AG09309 (cell line): ENCODE data around the gene CHTF18.
"Not testable (repeated sequence)": the region's sequence is repeated elsewhere in the genome, so short reads cannot be mapped to it uniquely, and the experiment has no call there.

Experiments used
- DNase-seq: peaks from one replicate; pipeline ENCODE4 v3.0.0-alpha.2; 2010; ENCODE audit warnings: low read depth
- H3K4me3 ChIP-seq: 2 replicates; pipeline ENCODE4 v1.5.1; 2011; ENCODE audit warnings: mild to moderate bottlenecking, low read depth, low read length, moderate library complexity; ENCODE audit not compliant: control insufficient read depth
- TF ChIP-seq, protein P1 (sequence below): IDR thresholded peaks from 2 replicates; pipeline ENCODE4 v1.5.1; 2011; ENCODE audit warnings: mild to moderate bottlenecking, low read depth, low read length, inconsistent platforms; ENCODE audit not compliant: insufficient read depth, control insufficient read depth; ENCODE audit errors: missing control alignments

CHTF18 gene

DNA sequence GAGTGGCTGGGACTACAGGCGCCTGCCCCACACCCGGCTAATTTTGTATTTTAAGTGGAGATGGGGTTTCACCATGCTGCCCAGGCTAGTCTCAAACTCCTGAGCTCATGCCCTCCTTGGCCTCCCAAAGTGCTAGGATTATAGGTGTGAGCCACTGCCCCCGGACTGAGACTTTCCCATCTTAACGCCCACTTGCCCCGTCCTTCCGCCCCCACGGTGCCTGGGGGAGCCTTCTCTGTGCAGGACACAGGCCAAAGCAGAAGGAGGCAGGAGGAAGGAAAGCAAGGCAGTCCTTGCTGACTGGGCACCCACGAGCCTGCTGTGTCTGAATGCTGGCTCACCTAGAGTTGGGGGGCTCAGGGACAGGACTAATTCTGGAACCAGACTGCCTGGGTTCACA lies 29.7 kb downstream of the CHTF18 start:
- no peak for DNase-seq
- H3K4me3 ChIP-seq, result no peak overlapping the region
- TF ChIP-seq, protein P1, sequence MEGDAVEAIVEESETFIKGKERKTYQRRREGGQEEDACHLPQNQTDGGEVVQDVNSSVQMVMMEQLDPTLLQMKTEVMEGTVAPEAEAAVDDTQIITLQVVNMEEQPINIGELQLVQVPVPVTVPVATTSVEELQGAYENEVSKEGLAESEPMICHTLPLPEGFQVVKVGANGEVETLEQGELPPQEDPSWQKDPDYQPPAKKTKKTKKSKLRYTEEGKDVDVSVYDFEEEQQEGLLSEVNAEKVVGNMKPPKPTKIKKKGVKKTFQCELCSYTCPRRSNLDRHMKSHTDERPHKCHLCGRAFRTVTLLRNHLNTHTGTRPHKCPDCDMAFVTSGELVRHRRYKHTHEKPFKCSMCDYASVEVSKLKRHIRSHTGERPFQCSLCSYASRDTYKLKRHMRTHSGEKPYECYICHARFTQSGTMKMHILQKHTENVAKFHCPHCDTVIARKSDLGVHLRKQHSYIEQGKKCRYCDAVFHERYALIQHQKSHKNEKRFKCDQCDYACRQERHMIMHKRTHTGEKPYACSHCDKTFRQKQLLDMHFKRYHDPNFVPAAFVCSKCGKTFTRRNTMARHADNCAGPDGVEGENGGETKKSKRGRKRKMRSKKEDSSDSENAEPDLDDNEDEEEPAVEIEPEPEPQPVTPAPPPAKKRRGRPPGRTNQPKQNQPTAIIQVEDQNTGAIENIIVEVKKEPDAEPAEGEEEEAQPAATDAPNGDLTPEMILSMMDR, result no peak

DNA sequence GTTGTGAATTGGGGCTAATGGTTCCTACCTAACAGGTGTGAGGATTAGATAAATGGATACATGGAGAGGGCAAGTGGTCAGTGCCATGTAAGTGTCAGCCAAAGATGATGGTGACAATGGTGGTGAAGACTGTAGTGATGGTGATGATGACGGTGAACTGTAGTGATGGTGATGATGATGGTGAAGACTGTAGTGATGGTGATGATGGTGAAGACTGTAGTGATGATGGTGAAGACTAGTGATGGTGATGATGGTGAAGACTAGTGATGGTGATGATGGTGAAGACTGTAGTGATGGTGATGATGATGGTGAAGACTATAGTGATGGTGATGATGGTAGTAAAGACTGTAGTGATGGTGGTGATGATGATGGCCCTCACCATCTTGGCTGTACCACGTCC lies 30.2 kb downstream of the CHTF18 start:
- DNase-seq, result no peak
- TF ChIP-seq, protein P1, result no peak
- H3K4me3 ChIP-seq, result no peak overlapping the region

DNA sequence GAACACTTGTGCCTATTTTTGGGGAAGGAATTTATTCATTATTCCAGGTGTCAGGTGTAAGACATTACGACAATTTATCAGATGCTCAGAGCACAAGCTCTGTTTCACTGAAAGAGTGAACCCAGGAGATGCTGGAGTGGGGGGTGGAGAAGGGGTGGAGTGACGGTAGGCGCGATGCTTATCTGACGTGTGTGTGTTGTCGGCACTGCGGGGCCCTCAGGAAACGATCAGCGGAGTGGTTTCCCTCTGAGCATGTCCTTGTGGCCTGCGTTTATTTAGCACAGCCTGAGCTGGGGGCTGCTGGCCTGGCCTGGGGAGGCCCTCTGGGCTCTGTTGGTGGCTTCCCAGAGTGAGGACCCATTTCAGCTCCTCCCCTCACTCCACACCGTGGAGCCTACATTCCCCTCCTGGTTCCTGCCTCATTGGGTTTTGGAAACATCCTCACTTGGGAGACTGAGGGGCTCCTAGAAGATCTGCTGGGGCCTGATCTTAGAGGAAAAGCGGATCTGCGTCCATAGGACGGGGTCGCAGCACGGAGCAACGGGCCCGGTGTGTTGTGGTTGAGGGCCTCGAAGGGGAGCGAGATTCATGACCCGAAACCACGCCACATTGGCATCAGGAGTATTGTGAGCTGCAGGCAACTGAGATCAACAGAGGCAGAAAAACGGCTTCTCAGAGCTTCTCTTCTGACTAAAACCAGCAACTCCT lies 31.1 kb downstream of the CHTF18 start:
- no peak for DNase-seq
- TF ChIP-seq, protein P1, result no peak
- no peak overlapping the region for H3K4me3 ChIP-seq

DNA sequence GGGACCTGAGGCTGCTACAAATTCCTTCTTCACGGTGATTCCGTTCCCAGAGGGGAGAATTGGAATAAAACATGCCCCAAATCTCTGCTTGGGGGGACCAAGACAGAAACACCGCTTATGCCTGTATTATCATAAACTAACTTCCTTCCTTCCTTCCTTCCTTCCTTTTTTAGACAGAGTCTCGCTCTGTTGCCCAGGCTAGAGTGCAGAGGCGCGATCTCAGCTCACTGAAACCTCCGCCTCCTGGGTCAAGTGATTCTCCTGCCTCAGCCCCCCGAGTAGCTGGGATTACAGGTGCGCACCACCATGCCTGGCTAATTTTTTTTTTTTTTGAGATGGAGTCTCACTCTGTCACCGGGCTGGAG lies 31.6 kb downstream of the CHTF18 start:
- not testable (repeated sequence) for DNase-seq, H3K4me3 ChIP-seq

DNA sequence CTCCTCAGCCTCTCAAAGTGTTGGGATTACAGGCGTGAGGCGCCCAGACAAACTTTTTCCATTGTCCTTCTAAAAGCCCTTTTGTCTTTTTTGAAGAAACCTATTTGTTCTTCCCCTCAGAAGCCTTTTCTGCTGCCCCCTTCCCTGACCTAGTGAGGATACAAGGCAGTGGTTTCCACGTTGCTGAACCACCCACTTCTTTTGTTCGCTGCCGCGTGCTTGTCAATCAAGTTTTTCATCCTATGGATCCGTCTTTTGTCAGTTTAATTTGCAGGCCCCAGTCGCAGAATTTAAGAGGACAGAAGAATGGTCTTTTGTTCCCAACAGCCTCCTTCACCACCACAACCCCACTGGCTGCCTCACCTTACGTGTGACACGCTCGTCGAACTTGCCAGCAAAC lies 32.3 kb downstream of the CHTF18 start:
- TF ChIP-seq, protein P1, result no peak
- no peak overlapping the region for H3K4me3 ChIP-seq

DNA sequence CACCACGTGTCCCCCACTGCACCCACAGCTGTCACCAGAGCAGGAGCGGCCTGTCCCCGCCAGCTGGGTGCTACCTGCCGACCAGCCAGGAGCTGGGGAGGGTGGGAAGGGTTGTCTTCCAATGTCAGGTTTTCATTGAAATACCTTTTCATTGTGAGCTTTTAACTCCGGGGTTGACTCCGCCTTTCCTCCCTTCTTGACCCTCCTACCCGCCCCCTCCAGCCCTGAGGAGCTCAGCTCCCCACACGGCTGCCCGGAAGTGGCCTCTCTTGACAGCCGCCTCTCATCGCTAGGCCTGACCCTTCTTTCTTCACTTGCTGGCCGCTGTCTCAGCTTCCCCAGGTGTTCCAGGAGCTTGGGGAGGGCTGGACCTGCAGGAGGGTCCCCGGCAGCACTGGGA lies 33.3 kb downstream of the CHTF18 start:
- TF ChIP-seq, protein P1, result no peak
- no peak for DNase-seq
- H3K4me3 ChIP-seq, result no peak overlapping the region

More for the DNA sequence above, 32.3 kb downstream of the CHTF18 start:
- DNase-seq, result no peak

DNA sequence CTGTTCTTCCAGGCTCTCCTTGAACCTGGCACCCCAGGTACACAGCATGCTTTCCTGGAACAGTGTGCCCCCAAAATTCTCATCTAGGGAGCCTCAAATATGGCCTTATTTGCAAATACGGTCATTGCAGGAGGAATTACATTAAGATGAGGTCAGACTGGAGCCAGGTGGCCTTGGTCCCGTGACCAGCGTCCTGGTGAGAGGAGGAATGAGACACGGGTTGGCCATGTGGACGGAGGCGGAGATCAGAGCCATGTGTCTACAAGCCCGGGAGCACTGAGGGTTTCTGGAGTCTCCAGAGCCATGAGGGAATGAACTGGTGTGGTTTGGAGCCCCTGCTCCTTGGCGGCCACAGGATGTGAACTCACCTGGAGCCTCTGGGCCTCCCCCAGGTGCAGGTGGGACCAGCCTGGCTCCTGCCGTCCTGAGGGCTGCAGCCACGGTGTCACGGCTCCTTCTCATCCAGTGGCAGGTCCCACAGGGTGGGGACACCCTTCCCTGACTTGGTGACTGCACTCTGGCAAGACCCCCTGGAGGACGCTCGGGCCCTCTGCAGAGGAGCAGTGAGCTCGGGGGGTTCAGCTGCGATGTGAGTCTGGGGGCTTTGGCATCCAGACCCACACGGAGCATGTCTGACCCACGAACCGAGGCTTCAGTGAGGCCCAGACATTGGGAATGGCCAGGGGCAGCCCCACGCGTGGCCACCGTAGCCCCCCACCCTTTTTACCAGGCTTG lies 33.9 kb downstream of the CHTF18 start:
- H3K4me3 ChIP-seq, result no peak overlapping the region
- no peak for DNase-seq
- TF ChIP-seq, protein P1, result no peak
